A673 (cell line): ENCODE data around the gene GGA1.

Experiments
- EZH2 ChIP-seq: fragments of 200-600 bp; sonication (generic); IDR thresholded peaks from 2 replicates; pipeline ENCODE4 v1.6.1; 2017; ENCODE audit warnings: borderline replicate concordance, low read depth, mild to moderate bottlenecking, mixed read lengths, antibody characterized with exemption, low read length; ENCODE audit not compliant: poor library complexity, severe bottlenecking
- TF ChIP-seq, protein P1 (sequence below): fragments of 300-800, 200-600 bp; sonication (generic); conservative IDR thresholded peaks from 2 replicates; pipeline ENCODE4 v1.5.1; 2017; ENCODE audit warnings: low read depth, mild to moderate bottlenecking, antibody characterized with exemption, low read length, moderate library complexity, mixed read lengths

DNA sequence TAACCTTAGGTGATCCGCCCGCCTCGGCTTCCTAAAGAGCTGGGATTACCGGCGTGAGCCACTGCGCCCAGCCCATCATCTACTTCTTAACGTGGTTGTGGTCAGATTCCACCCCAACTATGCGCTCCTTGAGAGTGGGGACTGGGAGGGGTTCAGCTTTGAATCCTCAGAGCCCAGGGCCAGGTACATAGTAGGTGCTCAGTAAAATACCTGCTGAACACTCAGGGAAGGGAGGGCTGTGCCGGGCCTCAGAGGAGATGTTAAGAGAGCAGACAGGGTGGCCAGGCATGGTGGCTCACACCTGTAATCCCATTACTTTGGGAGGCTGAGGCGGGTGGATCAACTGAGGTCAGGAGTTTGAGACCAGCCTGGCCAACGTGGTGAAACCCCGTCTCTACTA is 65.6 kb downstream of the GGA1 start:
- TF ChIP-seq, protein P1, sequence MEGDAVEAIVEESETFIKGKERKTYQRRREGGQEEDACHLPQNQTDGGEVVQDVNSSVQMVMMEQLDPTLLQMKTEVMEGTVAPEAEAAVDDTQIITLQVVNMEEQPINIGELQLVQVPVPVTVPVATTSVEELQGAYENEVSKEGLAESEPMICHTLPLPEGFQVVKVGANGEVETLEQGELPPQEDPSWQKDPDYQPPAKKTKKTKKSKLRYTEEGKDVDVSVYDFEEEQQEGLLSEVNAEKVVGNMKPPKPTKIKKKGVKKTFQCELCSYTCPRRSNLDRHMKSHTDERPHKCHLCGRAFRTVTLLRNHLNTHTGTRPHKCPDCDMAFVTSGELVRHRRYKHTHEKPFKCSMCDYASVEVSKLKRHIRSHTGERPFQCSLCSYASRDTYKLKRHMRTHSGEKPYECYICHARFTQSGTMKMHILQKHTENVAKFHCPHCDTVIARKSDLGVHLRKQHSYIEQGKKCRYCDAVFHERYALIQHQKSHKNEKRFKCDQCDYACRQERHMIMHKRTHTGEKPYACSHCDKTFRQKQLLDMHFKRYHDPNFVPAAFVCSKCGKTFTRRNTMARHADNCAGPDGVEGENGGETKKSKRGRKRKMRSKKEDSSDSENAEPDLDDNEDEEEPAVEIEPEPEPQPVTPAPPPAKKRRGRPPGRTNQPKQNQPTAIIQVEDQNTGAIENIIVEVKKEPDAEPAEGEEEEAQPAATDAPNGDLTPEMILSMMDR, result no peak
- no peak for TF ChIP-seq EZH2
